H1 (cell line): ENCODE results near the gene PGF. TPM values are rescaled to one million over a fixed set of nuclear protein-coding genes. Genes with fewer than 3 reads are reported as not detected.

Experiments used
- CTCF ChIA-PET: fragments of 300-600 bp; sonication (Branson Sonifier 250); formaldehyde crosslinking; loops from one replicate; lab custom pipeline; 2021; ENCODE audit not compliant: partially characterized antibody; lab: Charles Lee
- POLR2A ChIA-PET: fragments of 300-600 bp; sonication (Branson Sonifier 250); formaldehyde crosslinking; loops from one replicate; lab custom pipeline; 2021; ENCODE audit warnings: inconsistent platforms; ENCODE audit not compliant: partially characterized antibody; lab: Charles Lee
- DNase-seq, 2 experiments: peaks; one replicate each; pipeline versions ENCODE4 v3.0.0 to v3.0.0-alpha.2; 2010 to 2022; ENCODE audit warnings: low spot score in 2 of 2, low read depth in 1 of 2, mixed read lengths in 1 of 2
- FAIRE-seq: peaks from 2 replicates; lab custom pipeline; 2011; peaks lifted over from hg19 to GRCh38; lab: Jason Lieb, UNC
- H2AFZ ChIP-seq: 2 replicates; pipeline ENCODE4 v1.8.1; 2012; ENCODE audit warnings: low read length, inconsistent platforms
- H2AK5ac ChIP-seq: 2 replicates; pipeline ENCODE4 v1.6.1; 2013; ENCODE audit warnings: low read depth, low read length
- H2BK120ac ChIP-seq: replicated peaks from 2 replicates; pipeline ENCODE3; 2013; ENCODE audit warnings: low read depth, low read length, inconsistent platforms
- H2BK12ac ChIP-seq: 2 replicates; pipeline ENCODE4 v1.6.1; 2013; ENCODE audit warnings: low read depth, low read length
- H2BK15ac ChIP-seq: 2 replicates; pipeline ENCODE4 v1.6.1; 2013; ENCODE audit warnings: low read length
- H2BK20ac ChIP-seq: 2 replicates; pipeline ENCODE4 v1.6.1; 2013; ENCODE audit warnings: low read length
- H2BK5ac ChIP-seq: 2 replicates; pipeline ENCODE4 v1.6.1; 2013; ENCODE audit warnings: low read depth, low read length
- H3K14ac ChIP-seq: 2 replicates; pipeline ENCODE4 v1.6.1; 2013; ENCODE audit warnings: inconsistent platforms; ENCODE audit not compliant: insufficient read length
- H3K18ac ChIP-seq: 2 replicates; pipeline ENCODE4 v1.6.1; 2013; ENCODE audit warnings: low read length; ENCODE audit errors: extremely low read depth
- H3K23ac ChIP-seq: 2 replicates; pipeline ENCODE4 v1.6.1; 2013; ENCODE audit warnings: inconsistent platforms; ENCODE audit not compliant: insufficient read length
- H3K23me2 ChIP-seq: 2 replicates; pipeline ENCODE4 v1.6.1; 2013; ENCODE audit warnings: low read depth, low read length
- H3K27ac ChIP-seq: 2 replicates; pipeline ENCODE4 v1.6.1; 2011; ENCODE audit warnings: low read depth, low read length, inconsistent platforms
- H3K27me3 ChIP-seq, 4 experiments: replicated peaks in 1 of 4; 1 replicate in 1 of 4; 2 replicates in 3 of 4; pipeline versions ENCODE4 v1.6.1 to v1.8.1; 2011 to 2013; ENCODE audit warnings: low read length in 3 of 4, mild to moderate bottlenecking in 3 of 4, inconsistent platforms in 2 of 4, mixed read lengths in 2 of 4, moderate library complexity in 1 of 4; ENCODE audit not compliant: control insufficient read depth in 3 of 4, insufficient read depth in 3 of 4; ENCODE audit errors: extremely low read depth in 1 of 4
- H3K36me3 ChIP-seq, 4 experiments: 2 replicates each; pipeline versions ENCODE4 v1.6.1 to v1.8.1; 2011 to 2013; ENCODE audit warnings: mild to moderate bottlenecking in 4 of 4, low read length in 3 of 4, moderate library complexity in 2 of 4, control low read depth in 1 of 4, inconsistent platforms in 1 of 4; ENCODE audit not compliant: insufficient read depth in 4 of 4, control insufficient read depth in 2 of 4
- H3K4ac ChIP-seq: replicated peaks from 2 replicates; pipeline ENCODE3; 2013; ENCODE audit warnings: low read length, low read depth, mixed read lengths, inconsistent platforms; ENCODE audit not compliant: insufficient read length
- H3K4me1 ChIP-seq, 4 experiments: replicated peaks in 1 of 4; 1 replicate in 1 of 4; 2 replicates in 3 of 4; pipeline versions ENCODE4 v1.6.1 to v1.8.1; 2011 to 2013; ENCODE audit warnings: low read length in 3 of 4, inconsistent platforms in 2 of 4, mixed read lengths in 1 of 4; ENCODE audit not compliant: insufficient read depth in 4 of 4, control insufficient read depth in 3 of 4
- H3K4me2 ChIP-seq, 2 experiments: 2 replicates each; pipeline versions ENCODE4 v1.6.1 to v1.8.1; 2011 to 2013; ENCODE audit warnings: low read depth in 2 of 2, low read length in 2 of 2, control low read depth in 1 of 2, inconsistent platforms in 1 of 2, mild to moderate bottlenecking in 1 of 2; ENCODE audit not compliant: insufficient read depth in 1 of 2
- H3K4me3 ChIP-seq, 4 experiments: fragments of 200-600, 300-600 bp in 1 of 4; sonication (generic), shearing (Covaris generic), sonication (Bioruptor Twin) in 1 of 4; 2 replicates each; pipeline versions ENCODE4 v1.5.1 to v1.8.1; 2011 to 2016; ENCODE audit warnings: low read length in 4 of 4, low read depth in 3 of 4, control low read depth in 2 of 4, inconsistent platforms in 2 of 4, mild to moderate bottlenecking in 2 of 4, mixed read lengths in 1 of 4, moderate library complexity in 1 of 4; ENCODE audit not compliant: insufficient read depth in 2 of 4; ENCODE audit errors: extremely low read depth in 1 of 4
- H3K56ac ChIP-seq: replicated peaks from 2 replicates; pipeline ENCODE3; 2013; ENCODE audit warnings: low read depth, mild to moderate bottlenecking, mixed read lengths, low read length, inconsistent platforms; ENCODE audit not compliant: insufficient read length
- H3K79me1 ChIP-seq: 2 replicates; pipeline ENCODE4 v1.6.1; 2013; ENCODE audit warnings: low read depth, low read length, control low read depth
- H3K79me2 ChIP-seq, 2 experiments: 2 replicates each; pipeline versions ENCODE4 v1.6.1 to v1.8.1; 2012 to 2013; ENCODE audit warnings: low read length in 2 of 2, mild to moderate bottlenecking in 2 of 2, inconsistent platforms in 1 of 2; ENCODE audit not compliant: insufficient read depth in 2 of 2, control insufficient read depth in 1 of 2
- H3K9ac ChIP-seq, 4 experiments: replicated peaks in 1 of 4; 1 replicate in 1 of 4; 2 replicates in 3 of 4; pipeline versions ENCODE4 v1.6.1 to v1.8.1; 2011 to 2013; ENCODE audit warnings: low read depth in 3 of 4, low read length in 3 of 4, control low read depth in 2 of 4, mild to moderate bottlenecking in 2 of 4, moderate library complexity in 2 of 4, inconsistent platforms in 1 of 4; ENCODE audit errors: extremely low read depth in 1 of 4
- H3K9me3 ChIP-seq, 2 experiments: 2 replicates each; pipeline versions ENCODE4 v1.6.1 to v1.8.1; 2012 to 2013; ENCODE audit warnings: mild to moderate bottlenecking in 2 of 2, moderate library complexity in 2 of 2, control low read depth in 1 of 2, inconsistent platforms in 1 of 2, low read depth in 1 of 2, low read length in 1 of 2, mixed read lengths in 1 of 2; ENCODE audit not compliant: insufficient read depth in 2 of 2
- H4K20me1 ChIP-seq, 2 experiments: replicated peaks in 1 of 2; 2 replicates each; pipeline versions ENCODE3 to v1.8.1; 2011 to 2013; ENCODE audit warnings: inconsistent platforms in 2 of 2, low read length in 2 of 2, mild to moderate bottlenecking in 1 of 2; ENCODE audit not compliant: insufficient read depth in 2 of 2, control insufficient read depth in 1 of 2
- H4K5ac ChIP-seq: 2 replicates; pipeline ENCODE4 v1.6.1; 2013; ENCODE audit warnings: low read length, low read depth, mixed read lengths, inconsistent platforms; ENCODE audit not compliant: insufficient read length
- H4K8ac ChIP-seq: 2 replicates; pipeline ENCODE4 v1.8.0; 2013; ENCODE audit warnings: mild to moderate bottlenecking, moderate library complexity, low read length, inconsistent platforms; ENCODE audit not compliant: insufficient read depth; ENCODE audit errors: extremely low read depth
- H4K91ac ChIP-seq: replicated peaks from 2 replicates; pipeline ENCODE3; 2013; ENCODE audit warnings: low read length, mixed read lengths, inconsistent platforms; ENCODE audit not compliant: insufficient read length
- ATF3 ChIP-seq: IDR thresholded peaks from 2 replicates; pipeline ENCODE4 v1.6.1; 2011; ENCODE audit warnings: low read depth, mild to moderate bottlenecking, low read length; ENCODE audit not compliant: insufficient read depth
- CHD1 ChIP-seq: IDR thresholded peaks from 2 replicates; pipeline ENCODE4 v1.6.1; 2012; ENCODE audit warnings: low read depth, low read length, improper control_type of control experiment
- EZH2 ChIP-seq: fragments of 200-600 bp; sonication (generic); IDR thresholded peaks from 2 replicates; pipeline ENCODE4 v1.7.1; 2012; ENCODE audit warnings: low read depth, mild to moderate bottlenecking, moderate library complexity, low read length, inconsistent platforms; ENCODE audit not compliant: severe bottlenecking
- GTF2F1 ChIP-seq: IDR thresholded peaks from 2 replicates; pipeline ENCODE4 v1.6.1; 2012; ENCODE audit warnings: low read depth, low read length, improper control_type of control experiment, borderline replicate concordance
- JUND ChIP-seq: IDR thresholded peaks from 2 replicates; pipeline ENCODE4 v1.6.1; 2011; ENCODE audit warnings: mild to moderate bottlenecking, improper control_type of control experiment, low read length
- POU5F1 ChIP-seq: IDR thresholded peaks from 2 replicates; pipeline ENCODE4 v1.6.1; 2011; ENCODE audit warnings: low read depth, mild to moderate bottlenecking, low read length, moderate library complexity
- RAD21 ChIP-seq, 2 experiments: IDR thresholded peaks in 1 of 2; conservative IDR thresholded peaks in 1 of 2; 2 replicates each; pipeline ENCODE4 v1.6.1; 2011; ENCODE audit warnings: low read depth in 2 of 2, low read length in 2 of 2, improper control_type of control experiment in 1 of 2, inconsistent platforms in 1 of 2, mild to moderate bottlenecking in 1 of 2, moderate library complexity in 1 of 2
- RBBP5 ChIP-seq: IDR thresholded peaks from 2 replicates; pipeline ENCODE4 v1.7.1; 2012; ENCODE audit warnings: low read depth, mild to moderate bottlenecking, inconsistent platforms, low read length, moderate library complexity, borderline replicate concordance
- SIRT6 ChIP-seq: IDR thresholded peaks from one replicate; pipeline ENCODE4 v1.7.1; 2012; ENCODE audit warnings: low read length, inconsistent platforms
- SP2 ChIP-seq: IDR thresholded peaks from 2 replicates; pipeline ENCODE4 v1.6.1; 2012; ENCODE audit warnings: mild to moderate bottlenecking, low read length, inconsistent platforms
- ZNF274 ChIP-seq: IDR thresholded peaks from 2 replicates; pipeline ENCODE4 v1.7.0; 2012; ENCODE audit warnings: low read length, borderline replicate concordance; ENCODE audit errors: extremely low read depth
- WGBS, 2 experiments: shearing (Covaris generic) in 1 of 2; methylation state at CpG; one replicate each; pipeline versions ENCODE4 v1.1.6 to v1.1.7; 2013 to 2015; ENCODE audit warnings: low lambda C conversion rate in 2 of 2, mixed read lengths in 2 of 2, inconsistent platforms in 1 of 2, low coverage in 1 of 2, missing lambda C conversion rate in 1 of 2; ENCODE audit not compliant: insufficient replicate concordance in 2 of 2, insufficient coverage in 1 of 2, insufficient read length in 1 of 2; ENCODE audit errors: extremely low coverage in 1 of 2, missing lambda C conversion rate in 1 of 2; 5-methylcytosine and 5-hydroxymethylcytosine counted together
- polyA plus RNA-seq, 7 experiments: library from polyadenylated mRNA; depleted of rRNA in 3 of 7; stranded (reverse) in 5 of 7; unstranded in 2 of 7; fragments of >200 nt in 5 of 7; fragments of 200-250 nt in 2 of 7; gene quantifications; 1 replicate in 5 of 7; 2 replicates in 1 of 7; 4 replicates in 1 of 7; pipeline versions ENCODE4 v1.2.1 to v1.2.3, GENCODE V29; 2011 to 2013; ENCODE audit warnings: missing spikeins in 2 of 7, mixed read lengths in 2 of 7
- total RNA-seq: library from RNA; stranded (reverse); fragmentation: NEBNext Ultra II Directional; extraction: Animal tissue kit (Norgen Biotek cat#: 25700); gene quantifications from 2 replicates; pipeline ENCODE4 v1.2.1, GENCODE V29; 2021

The PGF gene
- total and polyA plus RNA-seq, 2 of the 8 experiments (the other 6 are each of a cell fraction or from before 2014, with no cell fraction given): 2.1 to 4.1 TPM

GRCh38 chr14:74941676-74942097 lies 13.7 kb downstream of the PGF start:
- TF ChIP-seq JUND: no peak
- TF ChIP-seq EZH2: no peak
- TF ChIP-seq RBBP5: no peak
- no peak for TF ChIP-seq POU5F1
- no peak for TF ChIP-seq GTF2F1
- TF ChIP-seq ATF3: no peak
- TF ChIP-seq SP2: no peak
- TF ChIP-seq CHD1: no peak
- no peak for TF ChIP-seq RAD21 (IDR thresholded peaks at IDR 0.05 in 1 of 2, conservative IDR thresholded peaks at IDR 0.05 in 1 of 2; ENCODE audit: low read depth in 2 of 2, low read length in 2 of 2)
- no peak for TF ChIP-seq ZNF274
- no peak for TF ChIP-seq SIRT6
- Histone ChIP-seq H3K23me2 (no peaks in the 10 kb centered on the region), H2AK5ac (no peak overlapping the region), H3K56ac (no peak overlapping the region), H3K4me3 (no peak overlapping the region), H2BK15ac (no peak overlapping the region), H3K9me3 (no peaks in the 10 kb centered on the region), H3K4me1 (peaks cover 0 to 6% (median 2%) of the 10 kb centered on the region in 4 experiments; a peak in 3 of 7 replicates), H4K5ac (no peak overlapping the region), H3K23ac (no peak overlapping the region), H2BK5ac (no peak overlapping the region), H4K91ac (no peak overlapping the region), H3K79me1 (no peaks in the 10 kb centered on the region), H4K8ac (no peak overlapping the region), H2BK20ac (no peak overlapping the region), H3K27ac (no peak overlapping the region), H2BK12ac (no peak overlapping the region), H3K14ac (no peak overlapping the region), H3K4ac (no peak overlapping the region), H3K18ac (no peak overlapping the region), H3K4me2 (no peak overlapping the region), H3K9ac (no peak overlapping the region), H2BK120ac (no peak overlapping the region), H3K79me2 (no peaks in the 10 kb centered on the region), H3K27me3 (no peaks in the 10 kb centered on the region), H2AFZ (no peak overlapping the region), H3K36me3 (no peaks in the 10 kb centered on the region), H4K20me1 (no peaks in the 10 kb centered on the region)
- no peak for FAIRE-seq
- no peak for DNase-seq
- ChIA-PET CTCF (interaction anchor here (0.5 to 11.9 kb wide), 11 partner anchors 10 to 1265 kb away, joined by 3 to 146 read pairs (median 4); partner anchors contain the start of genes EIF2B2 and RPS6KL1), POLR2A (interaction anchor here (0.6 to 1.3 kb wide), 4 partner anchors 10 to 56 kb away, joined by 3 read pairs; no protein-coding TSS in a partner anchor)
- 79% methylated on average over 13 of the region's 13 CpGs; no CpG with 5 or more reads in 1 of the 2 experiments for WGBS, 2 experiments
